Activated naive CD4-positive, alpha-beta T cell treated with Interleukin-2 at 50 U/mL for 16 hours (primary cell): ENCODE measurements around the gene TXNDC8.
"Not testable (repeated sequence)": the region's sequence is repeated elsewhere in the genome, so short reads cannot be mapped to it uniquely, and the experiment has no call there.

ENCODE experiments used
- DNase-seq: peaks from one replicate; pipeline ENCODE4 v3.0.0-alpha.2; 2020

The TXNDC8 gene

DNA sequence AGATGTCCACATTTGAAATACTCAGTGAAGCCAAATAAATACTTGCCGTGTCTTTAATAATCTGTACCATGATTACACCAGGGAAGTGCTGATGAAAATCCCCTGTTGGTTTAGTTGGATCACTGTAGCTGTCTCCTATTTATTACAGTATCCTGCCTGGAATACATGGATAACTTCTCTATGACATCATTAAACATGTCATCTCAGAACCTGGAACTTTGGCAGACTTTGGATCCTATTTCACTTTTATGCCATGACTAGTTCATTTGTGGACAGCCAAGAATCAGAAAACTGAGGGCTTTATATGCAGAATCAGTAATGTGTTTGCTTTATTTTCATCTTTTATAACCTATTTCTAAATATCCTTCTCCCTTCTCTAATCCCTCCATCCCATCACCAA is at the start of gene TXNDC8:
TSS of gene TXNDC8 (minus strand) at position 137 of the 400 bp plus-strand sequence.
- no peak for DNase-seq

DNA sequence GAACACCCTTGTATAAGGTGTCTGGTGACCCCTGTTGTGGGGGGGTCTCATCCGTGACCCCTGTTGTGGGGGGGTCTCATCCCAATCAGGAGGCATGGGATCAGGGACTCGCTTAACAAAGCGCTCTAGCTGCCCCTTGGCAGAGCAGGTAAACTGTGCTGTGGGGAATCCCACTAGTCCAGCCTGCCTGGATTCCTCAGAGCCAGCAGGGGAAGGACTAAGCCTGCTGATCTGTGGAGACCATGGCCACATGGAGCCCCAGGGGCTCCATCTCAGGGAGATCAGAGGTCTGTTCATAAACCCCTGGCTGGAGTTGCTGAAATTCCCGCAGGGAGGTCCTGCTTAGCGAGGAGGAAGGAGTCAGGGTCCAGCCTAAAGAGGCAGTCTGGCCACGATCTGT is 45.8 kb upstream of the TXNDC8 start:
- DNase-seq = no peak

DNA sequence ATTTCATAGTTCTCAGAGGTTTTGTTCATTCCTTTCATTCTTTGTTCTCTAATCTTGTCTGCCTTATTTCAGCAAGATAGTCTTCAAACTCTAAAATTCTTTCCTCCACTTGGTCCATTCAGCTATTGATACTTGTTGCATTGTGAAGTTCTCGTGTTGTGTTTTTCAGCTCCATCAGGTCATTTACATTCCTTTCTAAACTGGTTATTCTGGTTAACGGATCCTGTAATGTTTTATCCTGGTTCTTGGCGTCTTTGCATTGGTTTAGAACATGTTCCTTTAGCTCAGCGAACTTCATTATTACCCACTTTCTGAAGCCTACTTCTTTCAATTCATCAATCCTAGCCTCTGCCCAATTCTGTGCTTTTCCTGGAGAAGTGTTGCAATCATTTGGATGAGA is 45.1 kb upstream of the TXNDC8 start:
- DNase-seq = no peak

DNA sequence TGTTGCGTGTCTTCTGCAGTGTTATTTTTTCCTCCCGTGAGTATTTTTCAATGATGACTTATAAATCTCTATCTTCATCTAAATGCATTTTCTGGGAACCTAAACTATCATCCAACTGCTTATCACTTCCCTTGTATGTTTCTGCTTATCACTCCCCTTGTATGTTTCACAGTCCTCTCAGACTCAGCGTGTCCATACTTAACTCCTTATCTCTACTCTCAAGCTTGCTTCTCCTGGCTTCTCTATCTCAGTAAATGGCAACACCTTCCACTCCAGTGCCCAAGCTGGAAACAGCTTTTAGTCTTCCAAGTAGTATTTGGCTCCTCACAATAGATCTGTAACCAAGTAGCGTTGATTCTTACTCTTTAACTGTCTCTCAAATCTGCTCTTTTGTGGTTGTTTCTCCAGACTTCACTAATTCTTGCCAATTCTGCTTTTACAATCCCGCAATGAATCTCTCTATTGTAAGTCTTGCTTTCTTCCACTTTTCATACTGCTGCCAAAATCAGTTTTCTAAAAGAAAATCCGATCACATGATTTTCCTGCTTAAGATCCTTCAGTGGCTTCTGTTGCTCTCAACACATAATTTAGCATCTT is 33.8 kb upstream of the TXNDC8 start:
- DNase-seq = no peak

DNA sequence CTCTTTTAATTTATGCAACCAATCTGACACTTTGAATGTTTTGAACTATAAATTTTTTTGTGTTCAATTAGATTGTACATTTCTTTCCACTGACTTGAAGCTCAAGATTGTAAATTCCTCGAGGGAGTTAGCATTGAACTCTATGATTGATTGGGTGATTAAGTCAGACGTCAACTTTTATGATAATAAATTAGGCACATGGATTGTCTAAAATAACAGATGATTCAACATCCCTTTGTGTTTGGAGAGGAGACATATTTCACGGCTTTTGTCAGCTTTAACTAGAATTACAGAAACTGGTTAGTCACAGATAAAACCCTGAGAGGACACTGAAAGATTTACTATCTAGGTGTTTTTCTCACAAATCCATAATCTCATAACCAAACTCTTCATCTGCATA is 32.7 kb upstream of the TXNDC8 start:
- DNase-seq = no peak

DNA sequence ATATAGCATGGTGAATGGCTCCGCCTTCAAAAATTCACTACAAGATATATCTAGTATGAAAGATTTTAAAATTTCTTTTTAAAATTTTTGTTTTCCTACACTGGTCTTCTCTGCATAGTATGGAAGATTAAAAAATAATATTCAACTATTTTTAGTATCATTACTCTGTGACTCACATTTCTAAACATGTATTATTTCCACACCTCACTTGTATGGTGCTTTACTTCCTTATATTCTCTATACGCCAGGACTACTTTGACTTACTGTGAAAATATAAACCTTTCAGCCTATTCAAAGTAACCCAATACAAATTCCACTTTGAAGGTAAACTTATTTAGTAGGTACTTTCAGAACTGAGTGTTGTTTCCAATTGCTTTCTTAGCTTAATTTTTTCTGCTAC is 26.8 kb upstream of the TXNDC8 start:
- DNase-seq = no peak

DNA sequence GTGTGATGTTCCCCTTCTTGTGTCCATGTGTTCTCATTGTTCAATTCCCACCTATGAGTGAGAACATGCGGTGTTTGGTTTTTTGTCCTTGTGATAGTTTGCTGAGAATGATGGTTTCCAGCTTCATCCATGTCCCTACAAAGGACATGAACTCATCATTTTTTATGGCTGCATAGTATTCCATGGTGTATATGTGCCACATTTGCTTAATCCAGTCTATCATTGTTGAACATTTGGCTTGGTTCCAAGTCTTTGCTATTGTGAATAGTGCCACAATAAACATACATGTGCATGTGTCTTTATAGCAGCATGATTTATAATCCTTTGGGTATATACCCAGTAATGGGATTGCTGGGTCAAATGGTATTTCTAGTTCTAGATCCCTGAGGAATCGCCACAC is 21.3 kb upstream of the TXNDC8 start:
- not testable (repeated sequence) for DNase-seq

DNA sequence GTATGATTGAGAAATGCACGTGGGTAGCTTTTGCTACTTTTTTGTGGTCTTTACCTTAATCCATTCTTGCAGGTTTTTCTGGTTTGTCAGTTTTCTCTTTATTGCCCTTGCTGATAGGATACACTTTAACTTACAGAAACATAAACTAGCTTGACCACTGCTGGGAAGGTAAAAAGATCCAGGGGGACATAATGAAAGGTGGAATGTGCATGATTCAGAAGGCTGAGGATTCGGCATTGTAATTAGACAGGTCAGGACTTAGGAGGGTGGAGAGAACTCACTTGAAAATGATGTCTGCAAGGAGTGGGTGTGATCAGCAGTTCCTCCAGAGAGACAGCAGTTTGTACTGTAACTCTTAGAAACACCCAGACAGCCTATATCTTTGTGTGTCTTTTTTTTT is 19.8 kb upstream of the TXNDC8 start:
- no peak for DNase-seq

DNA sequence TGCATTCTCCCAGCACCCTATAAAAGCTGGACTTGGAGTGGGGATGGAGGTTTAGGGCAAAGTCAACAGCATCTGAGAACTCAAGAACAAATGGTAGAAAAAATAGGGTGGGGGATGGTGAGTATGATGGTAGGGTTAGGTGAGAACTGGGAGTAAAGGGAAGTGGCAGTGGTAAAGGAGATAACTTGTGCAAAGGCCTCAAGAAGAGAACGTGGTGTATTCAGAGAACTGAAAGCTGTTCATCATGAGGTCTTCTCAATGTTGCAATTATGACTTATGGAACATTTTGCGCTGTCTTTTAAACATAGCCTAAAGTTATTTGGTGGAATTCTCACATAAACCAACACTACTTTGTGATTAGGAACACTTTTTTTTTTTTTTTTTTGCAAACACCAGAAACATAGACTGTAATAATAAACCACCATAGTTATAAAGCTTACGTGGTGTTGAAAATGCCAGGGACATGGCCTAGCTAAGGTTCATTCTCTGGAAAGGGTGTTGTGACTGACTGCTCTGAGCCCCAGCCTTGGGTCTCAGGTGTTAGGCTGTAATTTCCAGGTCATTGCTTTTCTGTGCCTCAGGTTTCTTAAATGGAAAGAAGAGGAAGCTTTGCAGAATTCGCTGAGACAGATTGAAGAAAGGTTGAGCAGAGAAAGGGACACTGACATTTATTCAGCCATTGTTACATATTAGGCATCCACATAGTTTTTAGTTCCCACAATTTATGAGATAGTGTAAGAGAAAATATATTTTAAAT is 19.2 kb upstream of the TXNDC8 start:
- DNase-seq = no peak

DNA sequence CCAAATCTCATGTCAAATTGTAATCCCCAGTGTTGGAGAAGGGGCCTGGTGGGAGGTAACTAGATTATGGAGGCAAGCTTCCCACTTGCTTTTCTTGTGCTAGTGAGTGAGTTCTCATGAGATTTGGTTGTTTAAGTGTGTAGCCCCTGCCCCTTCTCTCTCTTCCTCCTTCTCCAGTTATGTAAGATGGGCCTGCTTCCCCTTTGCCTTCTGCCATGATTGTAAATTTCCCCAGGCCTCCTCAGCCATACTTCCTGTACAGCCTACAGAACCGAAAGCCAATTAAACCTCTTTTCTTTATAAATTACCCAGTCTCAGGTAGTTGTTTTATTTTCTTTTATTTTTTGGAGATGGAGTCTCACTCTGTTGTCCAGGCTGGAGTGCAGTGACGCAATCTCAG is 18.2 kb upstream of the TXNDC8 start:
- DNase-seq = no peak

DNA sequence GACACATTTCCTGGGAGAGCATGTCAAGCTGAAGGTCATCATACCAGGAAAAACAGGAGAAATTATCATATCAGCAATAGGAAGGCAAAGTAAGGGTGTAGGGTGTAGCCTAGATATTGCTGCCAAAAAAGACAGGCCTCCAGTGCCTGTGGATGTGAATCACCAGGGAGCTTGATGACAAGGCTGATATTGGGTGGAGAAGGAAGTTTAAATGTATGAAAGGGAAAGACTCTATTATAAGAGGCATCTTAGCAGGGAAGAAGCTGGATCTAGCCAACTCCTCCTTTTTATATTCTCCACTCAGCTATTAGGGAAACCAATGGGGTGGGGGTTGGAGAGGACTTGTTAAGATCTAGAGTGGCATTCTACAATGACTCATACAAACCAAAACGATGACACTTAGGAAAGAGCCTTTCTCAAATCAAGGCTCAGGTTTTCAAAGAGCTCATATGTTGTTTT is 13.4 kb upstream of the TXNDC8 start:
- DNase-seq = no peak

DNA sequence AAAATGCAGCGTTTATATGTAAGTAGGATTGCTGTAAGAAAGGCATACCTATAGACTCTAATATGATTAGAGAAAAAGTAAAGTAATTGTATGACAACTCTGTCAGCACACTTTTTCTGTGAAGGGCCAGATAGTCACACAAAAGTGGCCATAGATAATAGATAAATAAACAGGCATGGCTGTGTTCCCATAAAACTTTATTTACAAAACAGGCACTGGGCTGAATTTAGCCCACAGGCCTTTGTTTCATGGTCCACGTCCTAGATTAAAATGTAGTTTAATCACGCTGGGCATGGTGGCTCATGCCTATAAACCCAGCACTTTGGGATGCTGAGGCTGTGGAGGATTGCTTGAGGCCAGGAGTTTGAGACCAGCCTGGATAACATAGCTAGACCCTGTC is 8.7 kb upstream of the TXNDC8 start:
- no peak for DNase-seq

DNA sequence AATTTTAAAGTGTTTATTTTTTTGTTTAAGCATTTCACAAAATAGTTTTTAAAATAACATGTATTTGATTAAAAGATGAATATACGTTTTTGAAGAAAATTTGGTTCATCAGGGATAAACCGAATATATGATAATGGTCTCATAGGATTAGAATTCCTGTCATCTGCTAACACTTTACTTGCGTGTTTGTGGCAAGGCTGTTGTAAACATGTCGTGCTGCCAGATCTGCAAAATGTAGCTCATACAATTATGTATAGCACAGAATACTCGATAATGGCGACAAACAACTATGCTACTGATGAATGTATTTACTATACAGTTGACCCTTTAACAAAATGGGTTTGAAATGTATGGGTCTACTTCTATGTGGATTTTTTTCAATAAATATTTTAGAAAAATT is 7.2 kb upstream of the TXNDC8 start:
- DNase-seq = no peak

DNA sequence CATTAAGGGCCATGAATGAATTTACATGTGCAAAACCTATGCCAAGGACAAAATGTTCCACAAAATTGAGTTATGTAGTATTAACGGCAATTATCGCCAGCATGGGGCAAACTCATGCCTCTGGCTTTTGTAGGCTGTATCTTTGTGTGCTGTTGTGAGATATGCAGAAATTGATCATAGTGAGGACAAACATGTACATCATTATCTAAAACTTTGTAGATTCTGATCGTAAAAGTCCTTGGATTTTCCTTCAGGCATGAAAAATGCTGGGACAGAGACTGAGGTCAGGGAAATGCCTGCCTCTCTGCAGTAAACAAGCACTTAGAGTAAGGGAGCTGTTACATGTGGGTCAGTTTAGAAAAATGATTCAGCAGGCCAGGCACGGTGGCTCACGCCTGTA is 5.9 kb upstream of the TXNDC8 start:
- no peak for DNase-seq

DNA sequence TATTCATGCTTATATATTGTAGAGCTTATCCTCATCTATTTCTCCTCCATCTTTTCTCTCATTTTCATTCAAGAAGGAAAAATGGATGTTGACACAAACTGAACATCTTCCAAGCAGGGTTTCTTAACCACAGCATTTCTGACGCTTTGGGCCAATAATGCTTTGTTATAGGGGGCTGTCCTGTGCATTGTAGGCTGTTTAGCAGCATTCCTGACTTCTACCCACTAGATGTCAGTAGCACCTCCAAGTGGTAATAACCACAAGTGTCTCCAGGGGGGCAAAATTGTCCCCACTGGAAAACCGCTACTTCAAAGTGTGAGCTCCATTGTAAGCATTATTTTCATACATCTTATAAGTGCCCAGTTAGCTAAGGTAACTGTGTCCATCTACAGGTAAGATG is 2.6 kb upstream of the TXNDC8 start:
- no peak for DNase-seq

DNA sequence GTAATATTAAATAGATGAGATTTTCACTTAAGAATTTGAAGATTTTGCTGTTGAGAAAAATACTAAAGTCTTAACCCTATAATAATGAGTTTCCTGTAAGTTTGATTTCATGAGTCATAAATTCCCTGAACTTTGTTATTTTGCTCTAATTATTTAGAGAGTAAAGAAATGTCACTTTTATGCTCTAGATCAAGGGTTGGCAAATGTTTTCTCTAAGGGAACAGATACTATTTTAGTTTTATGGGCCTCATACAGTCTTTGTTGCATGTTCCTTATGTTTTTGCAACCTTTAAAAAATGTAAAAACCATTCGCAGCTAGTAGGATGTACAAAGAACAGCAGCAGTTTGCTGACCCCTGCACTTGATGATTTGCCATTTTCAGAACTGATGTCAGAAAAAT is 480 bp upstream of the TXNDC8 start:
- no peak for DNase-seq

DNA sequence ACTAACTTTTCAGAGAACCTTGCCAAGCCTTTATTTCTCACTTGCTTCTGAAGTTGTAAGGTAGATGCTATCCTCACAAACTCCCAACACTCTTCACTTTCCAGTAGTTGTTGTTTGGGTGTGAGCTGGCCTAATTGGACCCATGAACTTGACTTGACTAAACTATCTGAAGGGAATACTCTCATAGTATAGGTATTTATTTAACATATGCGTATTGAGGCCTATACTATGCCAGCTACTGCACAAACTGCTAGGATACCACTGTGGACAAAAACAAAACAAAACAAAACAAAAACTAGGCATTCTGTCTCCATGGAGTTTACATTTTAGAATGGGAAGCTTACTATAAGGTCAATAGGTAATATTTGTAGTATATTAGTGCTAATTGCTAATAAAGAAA is 1.3 kb downstream of the TXNDC8 start:
- no peak for DNase-seq

DNA sequence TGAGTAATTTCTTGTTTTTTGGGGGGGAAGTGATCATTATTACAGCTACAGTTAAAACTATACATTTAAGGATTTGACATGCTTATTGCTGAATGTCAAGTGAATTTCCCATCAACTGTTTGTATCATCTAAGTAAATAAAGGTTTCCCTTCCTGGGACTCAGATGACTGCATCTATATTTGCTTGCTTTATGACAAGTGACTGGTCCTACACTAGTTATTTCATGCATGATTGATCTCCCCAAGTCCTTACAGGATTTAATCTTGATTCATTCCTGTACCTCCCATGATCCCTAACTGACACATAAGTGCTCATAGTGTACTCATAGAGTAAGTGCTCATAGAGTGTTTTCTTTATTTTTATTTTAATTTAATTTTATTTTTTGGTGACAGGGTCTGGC is 2.8 kb downstream of the TXNDC8 start:
- DNase-seq = no peak

DNA sequence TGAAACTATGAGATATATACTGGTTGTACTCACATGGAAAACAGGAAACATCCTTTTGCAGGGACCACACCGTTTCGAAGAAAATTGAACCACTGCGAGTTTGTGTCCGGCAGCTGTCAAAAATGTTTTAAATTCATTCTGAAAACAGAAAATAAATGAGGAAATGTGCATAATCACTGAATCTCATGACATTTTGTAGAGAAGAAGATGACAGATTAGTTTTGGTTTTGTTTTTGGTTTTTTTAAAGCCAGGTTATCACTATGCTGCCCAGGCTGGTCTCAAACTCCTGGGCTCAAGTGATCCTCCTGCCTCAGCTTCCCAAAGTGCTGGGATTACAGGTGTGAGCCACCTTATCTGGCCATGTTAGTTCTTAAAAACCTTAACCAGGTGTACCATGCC is 3.5 kb downstream of the TXNDC8 start:
- no peak for DNase-seq

DNA sequence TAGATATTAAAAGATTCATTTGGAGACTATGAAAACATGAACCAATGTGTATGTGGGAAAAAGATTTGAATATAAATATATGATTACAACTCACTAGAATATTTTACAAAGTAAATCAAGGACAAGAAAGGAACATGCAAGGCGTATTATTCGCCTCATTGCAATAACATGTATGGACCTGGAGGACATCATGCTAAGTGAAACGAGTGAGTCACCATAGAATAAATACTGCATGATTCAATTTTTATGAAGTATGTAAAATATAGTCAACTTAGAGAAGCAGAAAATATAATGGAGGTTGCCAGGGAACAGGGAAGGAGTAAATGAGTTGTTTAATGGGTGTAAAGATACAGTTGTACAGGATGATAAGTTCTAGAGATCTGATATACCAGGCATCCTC is 4.9 kb downstream of the TXNDC8 start:
- DNase-seq = no peak

DNA sequence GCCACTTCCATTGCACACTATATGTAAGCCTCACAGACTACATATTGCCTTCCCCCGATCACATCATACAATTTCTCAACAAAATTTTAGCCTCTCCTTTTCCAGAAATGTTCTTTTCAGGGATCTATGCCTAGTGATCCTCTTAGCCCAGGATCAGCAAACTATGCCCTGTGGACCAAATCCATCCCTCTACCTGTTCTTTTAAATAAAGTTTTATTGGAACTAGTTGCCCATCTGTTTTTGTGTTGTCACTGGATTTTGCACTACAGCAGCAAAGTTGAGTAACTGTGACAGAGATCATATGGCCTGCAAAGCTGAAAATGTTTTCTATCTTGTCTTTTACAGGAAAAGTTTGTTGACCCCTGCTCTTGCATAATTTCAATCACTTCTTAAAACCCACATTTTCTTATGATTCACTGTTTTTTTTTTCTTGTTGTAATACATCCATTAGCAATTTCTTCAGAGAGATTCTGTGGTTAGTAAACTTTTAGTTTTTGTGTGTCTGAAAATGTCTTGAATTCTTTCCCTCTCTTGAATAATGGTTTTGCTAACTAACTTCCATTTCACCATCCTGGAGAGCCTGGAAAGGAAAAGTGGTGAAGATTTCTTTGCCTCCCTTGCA is 7.1 kb downstream of the TXNDC8 start:
- no peak for DNase-seq

DNA sequence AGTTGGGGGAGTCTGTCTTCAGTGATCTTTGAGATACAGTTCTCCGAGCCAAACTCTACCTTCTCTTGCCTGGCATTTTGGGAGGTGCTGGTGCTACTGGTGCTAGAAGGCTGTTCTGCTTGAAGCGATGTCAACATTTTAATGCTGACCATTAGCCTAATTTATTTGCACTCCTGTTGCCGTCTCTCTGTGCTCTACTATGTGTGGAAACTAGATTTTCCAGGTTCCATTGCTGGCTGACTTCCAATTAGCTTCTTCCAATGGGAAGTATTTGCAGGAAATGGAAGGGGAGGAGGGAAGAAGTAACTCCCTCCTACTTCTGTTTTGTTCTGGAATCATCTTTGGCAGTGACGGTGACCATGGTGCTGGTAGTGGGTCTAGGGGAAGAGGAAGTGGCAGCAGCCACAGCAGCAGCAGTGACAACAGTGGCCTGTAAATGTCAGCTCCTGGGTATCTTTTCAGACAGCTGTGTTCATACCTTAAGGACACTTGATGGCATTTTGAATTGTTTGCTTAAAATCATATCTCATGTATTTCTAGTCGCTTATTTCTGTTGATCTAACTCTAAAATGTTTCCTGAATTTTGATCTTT is 7.9 kb downstream of the TXNDC8 start:
- no peak for DNase-seq

DNA sequence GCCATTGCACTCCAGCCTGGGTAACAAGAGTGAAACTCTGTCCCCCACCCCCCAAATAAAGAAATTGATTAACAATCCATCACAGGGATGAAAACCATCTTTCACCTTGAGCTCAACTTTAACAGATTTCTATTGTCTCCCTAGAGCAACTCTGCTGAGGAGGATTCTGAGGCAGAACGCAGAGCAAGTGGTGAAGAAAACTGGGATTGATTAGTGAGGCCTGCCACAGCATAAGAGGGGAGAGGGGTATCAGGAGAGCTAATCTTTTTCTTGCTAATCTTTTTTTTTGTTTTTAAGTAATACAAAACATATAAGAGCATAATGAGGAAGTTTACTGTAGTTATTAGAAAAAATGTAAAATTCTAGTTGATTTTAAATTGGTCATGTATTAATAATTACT is 8.9 kb downstream of the TXNDC8 start:
- no peak for DNase-seq

DNA sequence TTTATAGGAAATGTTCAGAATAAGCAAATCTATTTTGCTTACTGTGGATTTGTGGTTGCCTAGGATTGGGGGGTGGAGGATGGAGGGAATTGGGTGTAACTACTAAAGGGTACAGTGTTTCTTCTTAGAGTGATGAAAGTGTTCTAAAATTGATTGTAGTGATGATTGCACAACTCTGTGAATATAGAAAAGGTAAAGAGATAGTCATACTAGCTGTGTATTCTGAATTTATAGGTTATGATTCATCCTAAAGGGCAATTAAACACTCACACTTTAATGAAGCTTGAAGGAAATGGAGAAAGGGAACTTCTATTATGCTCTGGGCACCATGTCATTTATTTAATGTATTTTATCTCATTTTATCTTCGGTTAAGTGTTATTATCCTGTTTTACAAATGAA is 9.9 kb downstream of the TXNDC8 start:
- no peak for DNase-seq
